ENCODE data around the gene SERTAD2.

The SERTAD2 gene

GRCh38 chr2:64650722-64651338, 2.9 kb downstream of the SERTAD2 start:
- H3K4me3 ChIP-seq (ENCODE audit: low read depth, low read length): no peak overlapping the region

GRCh38 chr2:64650296-64650695, 3.4 kb downstream of the SERTAD2 start:
- no peak for DNase-seq (ENCODE audit: low read depth)
- no peak overlapping the region for H3K4me3 ChIP-seq (ENCODE audit: low read depth, low read length)

More at GRCh38 chr2:64650722-64651338, 2.9 kb downstream of the SERTAD2 start:
- DNase-seq (ENCODE audit: low read depth): no peak

- H3K4me3 ChIP-seq (ENCODE audit: low read depth, low read length): no peak overlapping the region
- no peak for DNase-seq (ENCODE audit: low read depth)
These were observed 4.1 kb downstream of the SERTAD2 start for GRCh38 chr2:64649626-64650025.

GRCh38 chr2:64649013-64649484, 4.7 kb downstream of the SERTAD2 start:
- H3K4me3 ChIP-seq (ENCODE audit: low read depth, low read length): no peak overlapping the region
- DNase-seq (ENCODE audit: low read depth): no peak

- no peak overlapping the region for H3K4me3 ChIP-seq (ENCODE audit: low read depth, low read length)
- no peak for DNase-seq (ENCODE audit: low read depth)
These were observed 7.5 kb downstream of the SERTAD2 start for GRCh38 chr2:64646007-64646880.

GRCh38 chr2:64644458-64645382, 9.0 kb downstream of the SERTAD2 start:
- peak; percentile 55 for DNase-seq (ENCODE audit: low read depth)
- H3K4me3 ChIP-seq (ENCODE audit: low read depth, low read length): peak overlapping the region; percentile 46

GRCh38 chr2:64643838-64644457, 9.8 kb downstream of the SERTAD2 start:
- peak overlapping the region; percentile 46 for H3K4me3 ChIP-seq (ENCODE audit: low read depth, low read length)
- no peak for DNase-seq (ENCODE audit: low read depth)

- DNase-seq (ENCODE audit: low read depth): no peak
- H3K4me3 ChIP-seq (ENCODE audit: low read depth, low read length): no peak overlapping the region
These were observed 12.1 kb downstream of the SERTAD2 start for GRCh38 chr2:64641599-64641998.

- no peak for DNase-seq (ENCODE audit: low read depth)
- no peak overlapping the region for H3K4me3 ChIP-seq (ENCODE audit: low read depth, low read length)
These were observed 13.3 kb downstream of the SERTAD2 start for GRCh38 chr2:64640153-64641044.

GRCh38 chr2:64639691-64640090, 14.0 kb downstream of the SERTAD2 start:
- H3K4me3 ChIP-seq (ENCODE audit: low read depth, low read length): no peak overlapping the region
- no peak for DNase-seq (ENCODE audit: low read depth)

- no peak for DNase-seq (ENCODE audit: low read depth)
These were observed 15.1 kb downstream of the SERTAD2 start for GRCh38 chr2:64638502-64639120.

GRCh38 chr2:64637931-64638330, 15.8 kb downstream of the SERTAD2 start:
- no peak for DNase-seq (ENCODE audit: low read depth)

More at GRCh38 chr2:64638502-64639120, 15.1 kb downstream of the SERTAD2 start:
- H3K4me3 ChIP-seq (ENCODE audit: low read depth, low read length): no peak overlapping the region

GRCh38 chr2:64637000-64637635, 16.6 kb downstream of the SERTAD2 start:
- DNase-seq (ENCODE audit: low read depth): no peak
- H3K4me3 ChIP-seq (ENCODE audit: low read depth, low read length): no peak overlapping the region

More at GRCh38 chr2:64637931-64638330, 15.8 kb downstream of the SERTAD2 start:
- no peak overlapping the region for H3K4me3 ChIP-seq (ENCODE audit: low read depth, low read length)

GRCh38 chr2:64635976-64636911, 17.5 kb downstream of the SERTAD2 start:
- DNase-seq (ENCODE audit: low read depth): no peak
- H3K4me3 ChIP-seq (ENCODE audit: low read depth, low read length): no peak overlapping the region

GRCh38 chr2:64634345-64635267, 19.1 kb downstream of the SERTAD2 start:
- no peak overlapping the region for H3K4me3 ChIP-seq (ENCODE audit: low read depth, low read length)
- peak; percentile 72 for DNase-seq (ENCODE audit: low read depth)
